H1 (cell line): ENCODE data around the gene PSMC3. TPM values are rescaled to one million over a fixed set of nuclear protein-coding genes. Genes with fewer than 3 reads are reported as not detected.

ENCODE experiments used
- CTCF ChIA-PET: fragments of 300-600 bp; sonication (Branson Sonifier 250); formaldehyde crosslinking; loops from one replicate; lab custom pipeline; 2021; ENCODE audit not compliant: partially characterized antibody; lab: Charles Lee
- POLR2A ChIA-PET: fragments of 300-600 bp; sonication (Branson Sonifier 250); formaldehyde crosslinking; loops from one replicate; lab custom pipeline; 2021; ENCODE audit warnings: inconsistent platforms; ENCODE audit not compliant: partially characterized antibody; lab: Charles Lee
- DNase-seq, 2 experiments: peaks; one replicate each; pipeline versions ENCODE4 v3.0.0 to v3.0.0-alpha.2; 2010 to 2022; ENCODE audit warnings: low spot score in 2 of 2, low read depth in 1 of 2, mixed read lengths in 1 of 2
- FAIRE-seq: peaks from 2 replicates; lab custom pipeline; 2011; peaks lifted over from hg19 to GRCh38; lab: Jason Lieb, UNC
- H2AFZ ChIP-seq: 2 replicates; pipeline ENCODE4 v1.8.1; 2012; ENCODE audit warnings: low read length, inconsistent platforms
- H2AK5ac ChIP-seq: 2 replicates; pipeline ENCODE4 v1.6.1; 2013; ENCODE audit warnings: low read depth, low read length
- H2BK120ac ChIP-seq: replicated peaks from 2 replicates; pipeline ENCODE3; 2013; ENCODE audit warnings: low read depth, low read length, inconsistent platforms
- H2BK12ac ChIP-seq: 2 replicates; pipeline ENCODE4 v1.6.1; 2013; ENCODE audit warnings: low read depth, low read length
- H2BK15ac ChIP-seq: 2 replicates; pipeline ENCODE4 v1.6.1; 2013; ENCODE audit warnings: low read length
- H2BK20ac ChIP-seq: 2 replicates; pipeline ENCODE4 v1.6.1; 2013; ENCODE audit warnings: low read length
- H2BK5ac ChIP-seq: 2 replicates; pipeline ENCODE4 v1.6.1; 2013; ENCODE audit warnings: low read depth, low read length
- H3K14ac ChIP-seq: 2 replicates; pipeline ENCODE4 v1.6.1; 2013; ENCODE audit warnings: inconsistent platforms; ENCODE audit not compliant: insufficient read length
- H3K18ac ChIP-seq: 2 replicates; pipeline ENCODE4 v1.6.1; 2013; ENCODE audit warnings: low read length; ENCODE audit errors: extremely low read depth
- H3K23ac ChIP-seq: 2 replicates; pipeline ENCODE4 v1.6.1; 2013; ENCODE audit warnings: inconsistent platforms; ENCODE audit not compliant: insufficient read length
- H3K23me2 ChIP-seq: 2 replicates; pipeline ENCODE4 v1.6.1; 2013; ENCODE audit warnings: low read depth, low read length
- H3K27ac ChIP-seq: 2 replicates; pipeline ENCODE4 v1.6.1; 2011; ENCODE audit warnings: low read depth, low read length, inconsistent platforms
- H3K27me3 ChIP-seq, 4 experiments: replicated peaks in 1 of 4; 1 replicate in 1 of 4; 2 replicates in 3 of 4; pipeline versions ENCODE4 v1.6.1 to v1.8.1; 2011 to 2013; ENCODE audit warnings: low read length in 3 of 4, mild to moderate bottlenecking in 3 of 4, inconsistent platforms in 2 of 4, mixed read lengths in 2 of 4, moderate library complexity in 1 of 4; ENCODE audit not compliant: control insufficient read depth in 3 of 4, insufficient read depth in 3 of 4; ENCODE audit errors: extremely low read depth in 1 of 4
- H3K36me3 ChIP-seq, 4 experiments: 2 replicates each; pipeline versions ENCODE4 v1.6.1 to v1.8.1; 2011 to 2013; ENCODE audit warnings: mild to moderate bottlenecking in 4 of 4, low read length in 3 of 4, moderate library complexity in 2 of 4, control low read depth in 1 of 4, inconsistent platforms in 1 of 4; ENCODE audit not compliant: insufficient read depth in 4 of 4, control insufficient read depth in 2 of 4
- H3K4ac ChIP-seq: replicated peaks from 2 replicates; pipeline ENCODE3; 2013; ENCODE audit warnings: low read length, low read depth, mixed read lengths, inconsistent platforms; ENCODE audit not compliant: insufficient read length
- H3K4me1 ChIP-seq, 4 experiments: replicated peaks in 1 of 4; 1 replicate in 1 of 4; 2 replicates in 3 of 4; pipeline versions ENCODE4 v1.6.1 to v1.8.1; 2011 to 2013; ENCODE audit warnings: low read length in 3 of 4, inconsistent platforms in 2 of 4, mixed read lengths in 1 of 4; ENCODE audit not compliant: insufficient read depth in 4 of 4, control insufficient read depth in 3 of 4
- H3K4me2 ChIP-seq, 2 experiments: 2 replicates each; pipeline versions ENCODE4 v1.6.1 to v1.8.1; 2011 to 2013; ENCODE audit warnings: low read depth in 2 of 2, low read length in 2 of 2, control low read depth in 1 of 2, inconsistent platforms in 1 of 2, mild to moderate bottlenecking in 1 of 2; ENCODE audit not compliant: insufficient read depth in 1 of 2
- H3K4me3 ChIP-seq, 4 experiments: fragments of 200-600, 300-600 bp in 1 of 4; sonication (generic), shearing (Covaris generic), sonication (Bioruptor Twin) in 1 of 4; 2 replicates each; pipeline versions ENCODE4 v1.5.1 to v1.8.1; 2011 to 2016; ENCODE audit warnings: low read length in 4 of 4, low read depth in 3 of 4, control low read depth in 2 of 4, inconsistent platforms in 2 of 4, mild to moderate bottlenecking in 2 of 4, mixed read lengths in 1 of 4, moderate library complexity in 1 of 4; ENCODE audit not compliant: insufficient read depth in 2 of 4; ENCODE audit errors: extremely low read depth in 1 of 4
- H3K56ac ChIP-seq: replicated peaks from 2 replicates; pipeline ENCODE3; 2013; ENCODE audit warnings: low read depth, mild to moderate bottlenecking, mixed read lengths, low read length, inconsistent platforms; ENCODE audit not compliant: insufficient read length
- H3K79me1 ChIP-seq: 2 replicates; pipeline ENCODE4 v1.6.1; 2013; ENCODE audit warnings: low read depth, low read length, control low read depth
- H3K79me2 ChIP-seq, 2 experiments: 2 replicates each; pipeline versions ENCODE4 v1.6.1 to v1.8.1; 2012 to 2013; ENCODE audit warnings: low read length in 2 of 2, mild to moderate bottlenecking in 2 of 2, inconsistent platforms in 1 of 2; ENCODE audit not compliant: insufficient read depth in 2 of 2, control insufficient read depth in 1 of 2
- H3K9ac ChIP-seq, 4 experiments: replicated peaks in 1 of 4; 1 replicate in 1 of 4; 2 replicates in 3 of 4; pipeline versions ENCODE4 v1.6.1 to v1.8.1; 2011 to 2013; ENCODE audit warnings: low read depth in 3 of 4, low read length in 3 of 4, control low read depth in 2 of 4, mild to moderate bottlenecking in 2 of 4, moderate library complexity in 2 of 4, inconsistent platforms in 1 of 4; ENCODE audit errors: extremely low read depth in 1 of 4
- H3K9me3 ChIP-seq, 2 experiments: 2 replicates each; pipeline versions ENCODE4 v1.6.1 to v1.8.1; 2012 to 2013; ENCODE audit warnings: mild to moderate bottlenecking in 2 of 2, moderate library complexity in 2 of 2, control low read depth in 1 of 2, inconsistent platforms in 1 of 2, low read depth in 1 of 2, low read length in 1 of 2, mixed read lengths in 1 of 2; ENCODE audit not compliant: insufficient read depth in 2 of 2
- H4K20me1 ChIP-seq, 2 experiments: replicated peaks in 1 of 2; 2 replicates each; pipeline versions ENCODE3 to v1.8.1; 2011 to 2013; ENCODE audit warnings: inconsistent platforms in 2 of 2, low read length in 2 of 2, mild to moderate bottlenecking in 1 of 2; ENCODE audit not compliant: insufficient read depth in 2 of 2, control insufficient read depth in 1 of 2
- H4K5ac ChIP-seq: 2 replicates; pipeline ENCODE4 v1.6.1; 2013; ENCODE audit warnings: low read length, low read depth, mixed read lengths, inconsistent platforms; ENCODE audit not compliant: insufficient read length
- H4K8ac ChIP-seq: 2 replicates; pipeline ENCODE4 v1.8.0; 2013; ENCODE audit warnings: mild to moderate bottlenecking, moderate library complexity, low read length, inconsistent platforms; ENCODE audit not compliant: insufficient read depth; ENCODE audit errors: extremely low read depth
- H4K91ac ChIP-seq: replicated peaks from 2 replicates; pipeline ENCODE3; 2013; ENCODE audit warnings: low read length, mixed read lengths, inconsistent platforms; ENCODE audit not compliant: insufficient read length
- BRCA1 ChIP-seq: IDR thresholded peaks from 2 replicates; pipeline ENCODE4 v1.6.1; 2012; ENCODE audit warnings: low read depth, low read length, improper control_type of control experiment
- CHD1 ChIP-seq: IDR thresholded peaks from 2 replicates; pipeline ENCODE4 v1.6.1; 2012; ENCODE audit warnings: low read depth, low read length, improper control_type of control experiment
- EZH2 ChIP-seq: fragments of 200-600 bp; sonication (generic); IDR thresholded peaks from 2 replicates; pipeline ENCODE4 v1.7.1; 2012; ENCODE audit warnings: low read depth, mild to moderate bottlenecking, moderate library complexity, low read length, inconsistent platforms; ENCODE audit not compliant: severe bottlenecking
- FOSL1 ChIP-seq: IDR thresholded peaks from 2 replicates; pipeline ENCODE4 v1.6.1; 2011; ENCODE audit warnings: mild to moderate bottlenecking, low read depth, low read length, moderate library complexity; ENCODE audit not compliant: insufficient read depth
- HDAC2 ChIP-seq, 2 experiments: fragments of 300-600 bp in 1 of 2; sonication (generic) in 1 of 2; IDR thresholded peaks; 2 replicates each; pipeline ENCODE4 v1.6.1; 2011 to 2012; ENCODE audit warnings: low read depth in 2 of 2, low read length in 2 of 2, mild to moderate bottlenecking in 2 of 2, moderate library complexity in 2 of 2, borderline replicate concordance in 1 of 2, inconsistent platforms in 1 of 2
- JUN ChIP-seq: IDR thresholded peaks from 2 replicates; pipeline ENCODE4 v1.6.1; 2011; ENCODE audit warnings: low read depth, mild to moderate bottlenecking, improper control_type of control experiment, low read length
- MAX ChIP-seq: IDR thresholded peaks from 2 replicates; pipeline ENCODE4 v1.6.1; 2012; ENCODE audit warnings: inconsistent platforms
- NANOG ChIP-seq: IDR thresholded peaks from 2 replicates; pipeline ENCODE4 v1.6.1; 2011; ENCODE audit warnings: low read length, low read depth, mild to moderate bottlenecking, inconsistent platforms; ENCODE audit not compliant: insufficient read depth, poor library complexity, severe bottlenecking
- RNF2 ChIP-seq: fragments of 200-900, 300-1000 bp; sonication (generic); IDR thresholded peaks from 2 replicates; pipeline ENCODE4 v1.7.1; 2016; ENCODE audit warnings: borderline replicate concordance, low read depth, mild to moderate bottlenecking, antibody characterized with exemption, low read length; ENCODE audit not compliant: poor library complexity, severe bottlenecking; ENCODE audit errors: missing control alignments
- TAF1 ChIP-seq: IDR thresholded peaks from 2 replicates; pipeline ENCODE4 v1.6.1; 2011; ENCODE audit warnings: mild to moderate bottlenecking, low read depth, low read length
- TAF7 ChIP-seq: optimal IDR thresholded peaks from 2 replicates; pipeline ENCODE3; 2011; ENCODE audit warnings: low read depth, mild to moderate bottlenecking, inconsistent platforms, low read length, moderate library complexity, borderline replicate concordance
- TCF12 ChIP-seq: IDR thresholded peaks from 2 replicates; pipeline ENCODE4 v1.6.1; 2011; ENCODE audit warnings: low read depth, mild to moderate bottlenecking, low read length
- WGBS, 2 experiments: shearing (Covaris generic) in 1 of 2; methylation state at CpG; one replicate each; pipeline versions ENCODE4 v1.1.6 to v1.1.7; 2013 to 2015; ENCODE audit warnings: low lambda C conversion rate in 2 of 2, mixed read lengths in 2 of 2, inconsistent platforms in 1 of 2, low coverage in 1 of 2, missing lambda C conversion rate in 1 of 2; ENCODE audit not compliant: insufficient replicate concordance in 2 of 2, insufficient coverage in 1 of 2, insufficient read length in 1 of 2; ENCODE audit errors: extremely low coverage in 1 of 2, missing lambda C conversion rate in 1 of 2; 5-methylcytosine and 5-hydroxymethylcytosine counted together
- polyA plus RNA-seq, 7 experiments: library from polyadenylated mRNA; depleted of rRNA in 3 of 7; stranded (reverse) in 5 of 7; unstranded in 2 of 7; fragments of >200 nt in 5 of 7; fragments of 200-250 nt in 2 of 7; gene quantifications; 1 replicate in 5 of 7; 2 replicates in 1 of 7; 4 replicates in 1 of 7; pipeline versions ENCODE4 v1.2.1 to v1.2.3, GENCODE V29; 2011 to 2013; ENCODE audit warnings: missing spikeins in 2 of 7, mixed read lengths in 2 of 7
- total RNA-seq: library from RNA; stranded (reverse); fragmentation: NEBNext Ultra II Directional; extraction: Animal tissue kit (Norgen Biotek cat#: 25700); gene quantifications from 2 replicates; pipeline ENCODE4 v1.2.1, GENCODE V29; 2021

The PSMC3 gene
- total and polyA plus RNA-seq, 2 of the 8 experiments (the other 6 are each of a cell fraction or from before 2014, with no cell fraction given) = 105 to 160 TPM

- Histone ChIP-seq H3K9me3 (no peaks in the 10 kb centered on the region), H3K9ac (no peak overlapping the region), H3K79me1 (no peaks in the 10 kb centered on the region), H4K8ac (no peak overlapping the region), H3K79me2 (no peaks in the 10 kb centered on the region), H2AFZ (no peak overlapping the region), H2BK15ac (no peak overlapping the region), H3K4me1 (peaks cover 0 to 2% (median 0%) of the 10 kb centered on the region in 4 experiments; a peak in 2 of 7 replicates), H4K91ac (no peak overlapping the region), H3K4me3 (no peak overlapping the region), H3K4me2 (no peak overlapping the region), H4K5ac (no peak overlapping the region), H2BK20ac (no peak overlapping the region), H3K27me3 (no peaks in the 10 kb centered on the region), H3K14ac (no peak overlapping the region), H3K56ac (no peak overlapping the region), H2BK5ac (no peak overlapping the region), H3K18ac (no peak overlapping the region), H2AK5ac (no peak overlapping the region), H2BK120ac (no peak overlapping the region), H3K23ac (no peak overlapping the region), H3K36me3 (peaks cover 5 to 17% (median 12%) of the 10 kb centered on the region in 4 experiments; a peak in 6 of 8 replicates), H2BK12ac (no peak overlapping the region), H3K23me2 (no peaks in the 10 kb centered on the region), H4K20me1 (peaks cover 0 to 11% of the 10 kb centered on the region in 2 experiments), H3K4ac (no peak overlapping the region), H3K27ac (no peak overlapping the region)
- DNase-seq = no peak
- WGBS, 2 experiments = 84% methylated on average over 14 of the region's 19 CpGs; no CpG with 5 or more reads in 1 of the 2 experiments
- ChIA-PET POLR2A (interaction anchor here (1.0 to 12.8 kb wide), 4 partner anchors 9 to 23 kb away, joined by 3 to 140 read pairs (median 4); partner anchors contain the start of gene PSMC3), CTCF (interaction anchor here (0.9 to 1.2 kb wide), 3 partner anchors 33 to 130 kb away, joined by 3 read pairs; no protein-coding TSS in a partner anchor)
- no peak for FAIRE-seq
- TF ChIP-seq JUN (no peak), TAF7 (no peak), TAF1 (no peak), CHD1 (no peak), NANOG (no peak), RNF2 (no peak), EZH2 (no peak), TCF12 (no peak), HDAC2 (IDR thresholded peaks at IDR 0.05; ENCODE audit: borderline replicate concordance in 1 of 2, low read depth in 2 of 2, low read length in 2 of 2) (no peak), FOSL1 (no peak), MAX (no peak), BRCA1 (no peak)
These were observed 11.6 kb downstream of the PSMC3 start for GRCh38 chr11:47414685-47415070.
